ENCODE data around the gene CCBE1. TPM values are rescaled to one million over a fixed set of nuclear protein-coding genes. Genes with fewer than 3 reads are reported as not detected.
A peak's percentile ranks its signal among the peaks of the same experiment; 100 is the strongest.

The CCBE1 gene
- total and polyA plus RNA-seq, 4 donors: 3.4 to 59.0 (median 21.9) TPM

- 72 to 80% methylated on average over 6 of the region's 6 CpGs for WGBS, 2 donors
These were observed 313.4 kb downstream of the CCBE1 start for GRCh38 chr18:59383851-59384250.

GRCh38 chr18:59382383-59382782 is 314.8 kb downstream of the CCBE1 start:
- WGBS, 2 donors: 81 to 88% methylated on average over 7 of the region's 7 CpGs
- no peak overlapping the region for H3K27ac ChIP-seq (ENCODE audit: low read depth in 1 of 2, low read length in 1 of 2)
- no peaks in the 10 kb centered on the region for H3K36me3 ChIP-seq (ENCODE audit: control insufficient read depth in 4 of 4, insufficient read depth in 4 of 4, low read length in 4 of 4)
- H3K27me3 ChIP-seq (ENCODE audit: control insufficient read depth in 3 of 3, insufficient read depth in 3 of 3, low read length in 2 of 3): no peaks in the 10 kb centered on the region
- no peak overlapping the region for H3K4me3 ChIP-seq
- peaks cover 0 to 4% (median 0%) of the 10 kb centered on the region in 4 donors for H3K9me3 ChIP-seq (ENCODE audit: control insufficient read depth in 4 of 4, insufficient read depth in 3 of 4, low read length in 3 of 4)
- H3K9ac ChIP-seq (ENCODE audit: insufficient read depth in 1 of 2, low read length in 2 of 2): no peak overlapping the region
- ATAC-seq (ENCODE audit: insufficient read depth, low FRiP score): no peak
- peak; percentile 29 to 71 (median 52) for DNase-seq
- H3K4me1 ChIP-seq (ENCODE audit: control insufficient read depth in 5 of 5, insufficient read depth in 5 of 5, low read length in 5 of 5): peaks cover 0 to 4% (median 0%) of the 10 kb centered on the region in 5 donors
- no peak for TF ChIP-seq CTCF (IDR thresholded peaks at IDR 0.05; ENCODE audit: control extremely low read depth, extremely low read depth)

More at GRCh38 chr18:59383851-59384250, 313.4 kb downstream of the CCBE1 start:
- no peaks in the 10 kb centered on the region for H3K27me3 ChIP-seq (ENCODE audit: control insufficient read depth in 3 of 3, insufficient read depth in 3 of 3, low read length in 2 of 3)
- H3K27ac ChIP-seq (ENCODE audit: low read depth in 1 of 2, low read length in 1 of 2): no peak overlapping the region
- peaks cover 0 to 8% (median 0%) of the 10 kb centered on the region in 5 donors for H3K4me1 ChIP-seq (ENCODE audit: control insufficient read depth in 5 of 5, insufficient read depth in 5 of 5, low read length in 5 of 5)
- DNase-seq (no peak), ATAC-seq (ENCODE audit: insufficient read depth, low FRiP score) (no peak)
- peaks cover 0 to 4% (median 0%) of the 10 kb centered on the region in 4 donors for H3K9me3 ChIP-seq (ENCODE audit: control insufficient read depth in 4 of 4, insufficient read depth in 3 of 4, low read length in 3 of 4)
- no peak for TF ChIP-seq CTCF (IDR thresholded peaks at IDR 0.05; ENCODE audit: control extremely low read depth, extremely low read depth)
- no peak overlapping the region for H3K9ac ChIP-seq (ENCODE audit: insufficient read depth in 1 of 2, low read length in 2 of 2)
- H3K36me3 ChIP-seq (ENCODE audit: control insufficient read depth in 4 of 4, insufficient read depth in 4 of 4, low read length in 4 of 4): no peaks in the 10 kb centered on the region
- H3K4me3 ChIP-seq: no peak overlapping the region

- no peak overlapping the region for H3K27ac ChIP-seq (ENCODE audit: low read depth in 1 of 2, low read length in 1 of 2)
- peaks cover 0 to 4% (median 0%) of the 10 kb centered on the region in 5 donors for H3K4me1 ChIP-seq (ENCODE audit: control insufficient read depth in 5 of 5, insufficient read depth in 5 of 5, low read length in 5 of 5)
- H3K36me3 ChIP-seq (ENCODE audit: control insufficient read depth in 4 of 4, insufficient read depth in 4 of 4, low read length in 4 of 4): no peaks in the 10 kb centered on the region
- H3K9me3 ChIP-seq (ENCODE audit: control insufficient read depth in 4 of 4, insufficient read depth in 3 of 4, low read length in 3 of 4): peaks cover 0 to 4% (median 0%) of the 10 kb centered on the region in 4 donors
- DNase-seq (no peak), ATAC-seq (ENCODE audit: insufficient read depth, low FRiP score) (no peak)
- H3K4me3 ChIP-seq: no peak overlapping the region
- TF ChIP-seq CTCF (IDR thresholded peaks at IDR 0.05; ENCODE audit: control extremely low read depth, extremely low read depth): no peak
- no peak overlapping the region for H3K9ac ChIP-seq (ENCODE audit: insufficient read depth in 1 of 2, low read length in 2 of 2)
- WGBS, 2 donors: 66 to 72% methylated on average over 6 of the region's 6 CpGs
- no peaks in the 10 kb centered on the region for H3K27me3 ChIP-seq (ENCODE audit: control insufficient read depth in 3 of 3, insufficient read depth in 3 of 3, low read length in 2 of 3)
These were observed 315.3 kb downstream of the CCBE1 start for GRCh38 chr18:59381949-59382348.

Other genes with a start within 250 kb of the CCBE1 start
- 1 to 10 TPM; 2.4 to 5.1 TPM for gene PMAIP1, start 202.6 kb upstream of the CCBE1 start, total RNA-seq
- 1 to 10 TPM; 4.4 to 9.4 TPM for gene PMAIP1, start 202.6 kb upstream of the CCBE1 start, polyA plus RNA-seq